ENCODE measurements around the gene AHCYL2. TPM values are rescaled to one million over a fixed set of nuclear protein-coding genes. Genes with fewer than 3 reads are reported as not detected.
"Not testable (repeated sequence)": the region's sequence is repeated elsewhere in the genome, so short reads cannot be mapped to it uniquely, and the experiment has no call there.

The AHCYL2 gene
- total RNA-seq, 2 donors from 2014 or later, result 262 to 397 TPM

- intact Hi-C loops (cut with DNase I), result no loop called here
- Histone ChIP-seq H3K4me3 (no peak overlapping the region), H3K27me3 (no peaks in the 10 kb centered on the region), H3K36me3 (no peaks in the 10 kb centered on the region), H3K9ac (ENCODE audit: low read depth in 2 of 2, low read length in 2 of 2) (no peak overlapping the region), H3K4me1 (no peaks in the 10 kb centered on the region), H3K27ac (no peak overlapping the region), H3K9me3 (no peaks in the 10 kb centered on the region)
- DNase-seq, result no peak
- no peak for TF ChIP-seq CTCF (IDR thresholded peaks at IDR 0.05)
Measured at GRCh38 chr7:129394101-129394500, 169.3 kb downstream of the AHCYL2 start.

- Histone ChIP-seq H3K36me3 (no peaks in the 10 kb centered on the region), H3K27ac (no peak overlapping the region), H3K4me1 (no peaks in the 10 kb centered on the region), H3K27me3 (no peaks in the 10 kb centered on the region), H3K4me3 (no peak overlapping the region), H3K9ac (ENCODE audit: low read depth in 2 of 2, low read length in 2 of 2) (no peak overlapping the region), H3K9me3 (no peaks in the 10 kb centered on the region)
- no peak for TF ChIP-seq CTCF (IDR thresholded peaks at IDR 0.05)
- intact Hi-C loops (cut with DNase I), result no loop called here
- DNase-seq, result no peak
Measured at GRCh38 chr7:129394982-129395914, 170.4 kb downstream of the AHCYL2 start.

- H3K36me3 ChIP-seq, result peaks cover 4% of the 10 kb centered on the region
- H3K9me3 ChIP-seq, result no peaks in the 10 kb centered on the region
- no peak for DNase-seq
- no peak overlapping the region for H3K9ac ChIP-seq (ENCODE audit: low read depth in 2 of 2, low read length in 2 of 2)
- no peak overlapping the region for H3K27ac ChIP-seq
- H3K27me3 ChIP-seq, result no peaks in the 10 kb centered on the region
- TF ChIP-seq CTCF (IDR thresholded peaks at IDR 0.05), result no peak
- H3K4me3 ChIP-seq, result no peak overlapping the region
- H3K4me1 ChIP-seq, result no peaks in the 10 kb centered on the region
- intact Hi-C loops (cut with DNase I), result no loop called here
Measured at GRCh38 chr7:129401228-129401966, 176.6 kb downstream of the AHCYL2 start.

GRCh38 chr7:129401967-129402860, 177.4 kb downstream of the AHCYL2 start:
- no peaks in the 10 kb centered on the region for H3K9me3 ChIP-seq
- no peak overlapping the region for H3K9ac ChIP-seq (ENCODE audit: low read depth in 2 of 2, low read length in 2 of 2)
- no peak overlapping the region for H3K4me3 ChIP-seq
- no peak overlapping the region for H3K27ac ChIP-seq
- no peak for TF ChIP-seq CTCF (IDR thresholded peaks at IDR 0.05)
- no peaks in the 10 kb centered on the region for H3K27me3 ChIP-seq
- H3K4me1 ChIP-seq, result no peaks in the 10 kb centered on the region
- H3K36me3 ChIP-seq, result peaks cover 4% of the 10 kb centered on the region
- DNase-seq, result no peak
- intact Hi-C loops (cut with DNase I), result no loop called here

GRCh38 chr7:129405527-129405926, 180.7 kb downstream of the AHCYL2 start:
- Histone ChIP-seq H3K4me1 (no peaks in the 10 kb centered on the region), H3K9ac (ENCODE audit: low read depth in 2 of 2, low read length in 2 of 2) (no peak overlapping the region), H3K4me3 (no peak overlapping the region), H3K9me3 (no peaks in the 10 kb centered on the region), H3K27me3 (no peaks in the 10 kb centered on the region), H3K36me3 (peaks cover 9% of the 10 kb centered on the region), H3K27ac (no peak overlapping the region)
- no peak for TF ChIP-seq CTCF (IDR thresholded peaks at IDR 0.05)
- DNase-seq, result no peak
- intact Hi-C loops (cut with DNase I), result no loop called here

GRCh38 chr7:129410238-129410637, 185.4 kb downstream of the AHCYL2 start:
- H3K27me3 ChIP-seq; DNase-seq; intact Hi-C loops (cut with DNase I); H3K27ac ChIP-seq; H3K9ac ChIP-seq (ENCODE audit: low read depth in 2 of 2, low read length in 2 of 2); H3K4me3 ChIP-seq; H3K4me1 ChIP-seq; H3K9me3 ChIP-seq: not testable (repeated sequence)
- peaks cover 11% of the 10 kb centered on the region for H3K36me3 ChIP-seq

Data from colonic mucosa (tissue), 4 donors.